HG03571 (cell line): Measurements from ENCODE around the gene MYRFL.
"Not testable (repeated sequence)": the region's sequence is repeated elsewhere in the genome, so short reads cannot be mapped to it uniquely, and the experiment has no call there.

Experiments used
- ATAC-seq: cut with Tn5 transposase; IDR thresholded peaks from one replicate; pipeline ENCODE4 v1.9.1; 2021; ENCODE audit not compliant: unreplicated experiment

Gene MYRFL

GRCh38 chr12:69984241-69984640 is 159.2 kb downstream of the MYRFL start:
- ATAC-seq = no peak

- no peak for ATAC-seq
Observed at GRCh38 chr12:69985656-69986055, 160.6 kb downstream of the MYRFL start.

GRCh38 chr12:69986114-69986513 is 161.1 kb downstream of the MYRFL start:
- no peak for ATAC-seq

GRCh38 chr12:69987579-69988091 is 162.6 kb downstream of the MYRFL start:
- ATAC-seq = no peak

- no peak for ATAC-seq
Observed at GRCh38 chr12:69988481-69989321, 163.7 kb downstream of the MYRFL start.

DNA sequence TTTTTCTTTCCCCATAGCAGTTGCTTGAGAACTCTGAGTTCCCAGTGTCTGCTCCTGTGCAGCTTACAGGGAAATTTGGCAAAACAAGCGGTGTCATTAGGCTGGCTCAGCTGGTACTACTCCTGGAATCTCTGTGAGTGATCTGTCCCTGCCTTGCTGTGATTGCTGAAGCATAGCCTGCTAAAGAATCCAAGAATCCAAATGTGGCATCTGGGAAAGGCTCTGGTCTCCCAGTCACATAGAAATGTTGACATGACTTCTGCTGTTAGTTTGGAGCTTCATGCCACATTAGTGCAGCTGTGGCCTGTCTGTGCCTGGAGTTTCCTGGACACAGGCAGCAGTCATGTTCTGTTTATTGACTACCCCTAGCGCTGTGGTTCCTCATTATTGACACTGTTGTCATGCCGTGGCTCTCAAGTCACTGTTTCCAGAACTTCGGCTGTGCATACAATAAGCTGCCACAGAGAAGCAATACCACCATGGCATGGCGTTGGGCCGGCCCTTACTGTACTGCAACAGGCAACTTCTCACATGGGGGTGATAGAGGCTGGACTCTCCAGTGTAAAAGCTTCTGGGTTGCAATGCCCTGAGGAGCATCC is 166.8 kb downstream of the MYRFL start:
- no peak for ATAC-seq

DNA sequence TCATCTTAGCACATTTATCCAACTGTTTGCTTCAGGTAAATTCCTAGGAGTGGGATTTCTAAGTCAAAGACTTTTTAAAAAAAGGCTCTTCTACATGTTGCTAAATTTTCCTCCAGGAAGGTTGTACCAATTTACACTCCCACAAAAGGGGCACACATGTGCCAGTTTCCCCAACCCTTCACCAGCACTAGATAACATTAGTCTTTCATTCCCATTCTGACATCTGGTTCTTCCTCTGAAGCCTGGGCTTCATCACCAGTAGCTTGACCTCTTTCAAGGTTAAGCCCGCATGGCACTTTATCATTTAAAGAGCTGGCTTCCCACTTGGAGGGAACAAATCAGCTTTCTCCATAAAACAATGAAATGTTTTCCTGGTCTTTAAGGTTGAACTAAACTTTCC is 168.4 kb downstream of the MYRFL start:
- ATAC-seq = no peak

DNA sequence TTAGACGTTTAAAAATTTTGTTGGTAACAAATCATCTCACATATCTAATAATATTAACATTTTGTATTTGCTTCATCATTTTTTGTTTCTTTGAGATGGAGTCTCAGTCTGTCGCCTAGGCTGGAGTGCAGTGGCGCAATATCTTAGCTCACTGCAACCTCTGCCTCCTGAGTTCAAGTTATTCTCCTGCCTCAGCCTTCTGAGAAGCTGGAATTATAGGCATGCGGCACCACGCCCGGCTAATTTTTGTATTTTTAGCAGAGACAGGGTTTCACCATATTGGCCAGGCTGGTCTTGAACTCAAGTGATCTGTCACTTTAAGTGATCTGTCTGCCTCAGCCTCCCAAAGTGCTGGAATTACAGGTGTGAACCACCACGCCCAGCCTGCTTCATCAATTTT is 169.1 kb downstream of the MYRFL start:
- ATAC-seq = not testable (repeated sequence)

- ATAC-seq = no peak
Observed at GRCh38 chr12:69994724-69995173, 169.7 kb downstream of the MYRFL start.

GRCh38 chr12:69996241-69996640 is 171.2 kb downstream of the MYRFL start:
- no peak for ATAC-seq

- no peak for ATAC-seq
Observed at GRCh38 chr12:69996722-69997121, 171.7 kb downstream of the MYRFL start.

DNA sequence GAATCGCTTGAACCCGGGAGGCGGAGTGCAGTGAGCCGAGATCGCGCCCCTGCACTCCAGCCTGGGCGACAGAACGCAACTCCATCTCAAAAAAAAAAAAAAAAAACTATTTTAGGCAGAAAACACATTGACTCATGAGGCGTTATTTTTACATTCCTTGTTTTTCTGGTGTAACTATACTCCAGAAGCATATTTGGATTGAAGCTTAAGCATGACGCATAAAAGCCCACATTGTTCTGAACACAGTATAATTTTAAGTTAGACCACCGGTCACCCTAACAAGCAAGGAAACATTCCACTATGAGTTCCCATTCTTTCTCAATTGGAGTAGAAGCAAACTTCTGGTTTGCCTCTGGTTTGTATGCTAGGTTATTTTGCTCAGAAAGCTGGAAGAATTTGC is 173.0 kb downstream of the MYRFL start:
- no peak for ATAC-seq

DNA sequence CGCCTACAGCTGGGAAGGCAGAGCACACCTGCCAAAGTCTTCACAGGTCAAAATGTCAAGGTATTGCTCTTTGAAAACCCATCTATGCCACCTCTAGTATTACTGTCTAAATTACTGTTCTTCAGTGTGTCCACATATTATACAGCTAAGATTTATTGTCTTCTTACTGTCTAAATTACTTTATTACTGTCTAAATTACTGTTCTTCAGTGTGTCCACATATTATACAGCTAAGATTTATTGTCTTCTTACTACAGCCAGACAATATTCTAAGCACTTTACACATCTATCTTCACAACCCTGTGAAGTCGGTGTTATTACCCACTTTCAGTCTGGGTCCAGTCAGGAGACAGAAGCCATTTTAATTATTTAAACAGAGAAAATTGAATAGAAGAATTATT is 173.9 kb downstream of the MYRFL start:
- no peak for ATAC-seq

DNA sequence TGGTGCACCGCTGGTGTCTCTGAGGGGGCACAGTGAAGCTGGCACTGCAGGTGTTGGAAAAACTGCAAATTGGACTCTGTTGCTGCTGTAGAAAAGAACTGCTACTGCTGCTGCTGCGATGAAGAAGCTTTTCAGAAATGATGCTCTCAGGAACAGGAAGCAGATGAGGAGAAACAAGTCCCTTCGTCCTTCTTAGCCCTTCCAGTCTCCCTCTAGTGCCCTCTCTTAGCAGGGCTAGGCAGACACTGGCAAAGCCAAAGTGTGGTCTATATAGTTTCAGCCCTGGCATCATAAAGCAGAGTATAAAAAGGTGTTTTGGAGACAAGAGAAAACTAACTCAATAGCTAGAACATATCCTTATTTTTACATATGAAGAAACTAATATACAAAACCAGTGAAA is 174.5 kb downstream of the MYRFL start:
- ATAC-seq = no peak

GRCh38 chr12:70002097-70002911 is 177.3 kb downstream of the MYRFL start:
- no peak for ATAC-seq

- ATAC-seq = no peak
Observed at GRCh38 chr12:70002912-70003255, 177.9 kb downstream of the MYRFL start.

- ATAC-seq = no peak
Observed at GRCh38 chr12:70005864-70006618, 181.0 kb downstream of the MYRFL start.

- ATAC-seq = no peak
Observed at GRCh38 chr12:70006619-70006973, 181.6 kb downstream of the MYRFL start.

DNA sequence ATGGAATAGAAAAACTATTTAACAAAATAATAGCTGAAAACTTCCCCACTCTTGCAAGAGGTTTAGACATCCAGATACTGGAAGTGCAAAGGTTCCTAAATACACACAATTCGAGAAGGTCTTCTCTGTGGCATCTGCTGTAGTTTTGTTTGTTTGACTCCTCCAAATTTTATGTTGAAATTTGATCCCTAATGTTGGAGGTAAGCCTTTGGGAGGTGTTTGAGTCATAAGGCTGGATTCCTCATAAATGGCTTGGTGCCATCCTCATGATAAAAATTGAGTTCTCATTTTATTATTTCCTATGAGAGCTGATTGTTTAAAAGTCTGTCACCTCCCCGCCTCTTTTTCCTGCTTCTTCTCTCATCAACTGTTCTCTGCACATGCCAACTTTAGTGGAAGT is 182.7 kb downstream of the MYRFL start:
- ATAC-seq = no peak
